HG03469 (cell line): Measurements from ENCODE around the gene DDB1.

Experiments used
- ATAC-seq: cut with Tn5 transposase; IDR thresholded peaks from one replicate; pipeline ENCODE4 v1.9.1; 2021; ENCODE audit warnings: mild to moderate bottlenecking, moderate library complexity, moderate number of reproducible peaks; ENCODE audit not compliant: unreplicated experiment

Gene DDB1

DNA sequence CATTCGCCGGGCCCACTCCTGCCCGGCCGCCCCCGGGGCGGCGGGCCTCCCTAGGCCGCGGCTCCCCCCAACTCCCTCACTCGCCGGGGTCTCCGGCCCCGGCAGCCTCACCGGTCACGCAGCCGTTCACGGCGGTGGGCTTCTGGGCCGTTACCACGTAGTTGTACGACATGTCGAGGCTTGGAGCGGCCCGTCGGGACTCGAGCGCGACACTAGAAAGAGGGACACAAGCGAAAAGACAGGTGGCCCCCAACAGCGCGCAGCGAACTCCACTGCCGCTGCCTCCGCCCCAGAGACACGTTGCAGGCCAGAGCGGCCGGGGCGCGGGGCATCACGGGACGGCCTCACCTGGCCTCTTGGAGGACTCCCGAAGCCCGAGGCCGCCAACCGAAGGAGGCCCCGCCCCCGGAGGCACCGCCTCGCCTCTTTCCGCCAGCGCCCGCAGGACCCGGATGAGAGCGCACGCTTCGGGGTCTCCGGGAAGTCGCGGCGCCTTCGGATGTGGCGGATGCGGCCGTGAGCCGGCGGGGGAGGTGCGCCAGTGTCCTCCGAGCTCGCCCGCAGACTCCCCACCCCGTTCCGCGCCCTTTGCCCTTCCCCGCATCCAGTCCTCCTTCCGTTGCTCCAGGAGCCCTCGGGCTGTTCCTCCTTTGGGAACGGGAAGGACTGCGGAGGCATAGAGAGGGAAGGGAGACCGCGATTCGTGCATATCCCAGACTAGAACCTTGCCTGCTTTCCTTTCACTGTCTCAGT lies at the start of gene DDB1, which contains the start of gene TKFC:
Gene DDB1, minus strand, starts transcription at position 309 of the 753 bp plus-strand sequence. Its CDS starts 137 bp downstream, at position 172.
Gene TKFC, plus strand, starts transcription at position 432 of the 753 bp plus-strand sequence. CDS start 1,501 bp downstream, outside the sequence.
- peak; percentile 77 for ATAC-seq

DNA sequence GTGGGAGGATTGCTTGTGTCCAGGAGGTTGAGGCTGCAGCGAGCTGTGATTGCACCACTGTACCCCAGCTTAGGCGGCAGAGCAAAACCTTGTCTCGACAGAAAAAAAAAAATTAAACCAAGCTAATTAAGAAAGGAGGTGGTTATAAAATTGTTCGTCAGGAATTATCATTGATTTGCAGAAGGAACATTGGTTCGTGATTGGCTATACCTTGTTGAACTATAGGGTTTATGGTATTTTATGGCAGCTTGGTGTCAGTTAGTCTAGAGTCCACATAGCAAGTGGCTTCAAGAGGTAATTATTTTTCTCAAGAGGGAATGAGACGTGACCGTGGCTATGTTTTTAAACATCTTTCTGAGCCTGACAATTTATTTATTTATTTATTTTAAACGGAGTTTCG lies 48.0 kb upstream of the DDB1 start:
- no peak for ATAC-seq

DNA sequence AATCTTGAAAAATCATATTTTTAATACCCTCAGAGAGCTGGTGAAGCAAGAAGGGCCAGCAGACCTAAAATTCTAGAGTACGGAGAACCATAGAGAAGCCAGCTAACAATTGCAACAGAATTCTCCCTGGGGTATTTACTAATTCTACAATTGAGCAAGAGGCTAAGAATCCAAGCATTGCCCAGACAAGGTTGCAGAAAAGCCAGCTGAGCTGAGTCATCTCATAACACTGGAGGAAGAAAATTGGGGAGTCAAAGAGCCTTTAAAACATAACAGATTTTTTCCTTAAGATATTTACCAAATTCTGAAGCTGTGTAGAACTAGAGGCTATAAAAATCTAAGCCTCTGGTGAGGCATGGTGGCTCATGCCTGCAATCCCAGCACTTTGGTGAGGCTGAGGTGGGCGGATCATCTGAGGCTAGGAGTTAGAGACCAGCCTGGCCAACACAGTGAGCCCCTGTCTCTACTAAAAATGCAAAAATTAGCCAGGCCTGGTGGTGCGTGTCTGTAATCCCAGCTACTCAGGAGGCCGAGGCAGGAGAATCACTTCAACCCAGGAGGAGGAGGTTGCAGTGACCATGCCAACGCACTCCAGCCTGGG lies 45.9 kb upstream of the DDB1 start:
- ATAC-seq = no peak

DNA sequence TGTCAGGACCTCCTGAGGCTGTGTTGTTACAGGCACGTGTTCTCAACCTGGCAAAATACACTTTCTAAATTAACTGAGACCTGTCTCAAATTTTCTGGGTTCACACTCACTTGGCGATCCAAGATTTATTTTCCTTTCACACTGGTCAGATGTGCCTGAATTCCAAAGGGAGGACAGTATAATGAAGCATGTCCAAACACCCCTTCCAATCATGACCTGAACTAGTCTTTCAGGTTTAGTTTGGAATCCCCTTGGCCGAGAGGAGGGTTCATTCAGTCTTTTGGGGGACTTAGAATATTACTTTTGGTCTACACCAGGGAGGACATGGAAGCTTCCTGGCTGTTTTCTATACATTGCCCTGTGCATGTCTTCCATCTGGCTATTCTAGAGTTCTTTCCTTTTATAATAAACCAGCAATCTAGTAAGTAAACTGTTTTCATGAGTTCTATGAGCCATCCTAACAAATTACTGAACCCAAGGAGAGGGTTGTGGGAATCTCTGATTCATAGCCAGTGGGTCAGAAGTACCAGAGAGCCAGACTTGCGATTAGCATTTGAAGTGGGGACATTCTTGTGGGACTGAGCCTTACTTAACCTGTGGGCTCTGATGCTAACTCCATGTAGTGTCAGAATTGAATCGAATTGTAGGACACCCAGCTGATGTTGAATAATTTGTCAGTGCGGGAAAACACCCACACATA lies 44.7 kb upstream of the DDB1 start:
- ATAC-seq = no peak

DNA sequence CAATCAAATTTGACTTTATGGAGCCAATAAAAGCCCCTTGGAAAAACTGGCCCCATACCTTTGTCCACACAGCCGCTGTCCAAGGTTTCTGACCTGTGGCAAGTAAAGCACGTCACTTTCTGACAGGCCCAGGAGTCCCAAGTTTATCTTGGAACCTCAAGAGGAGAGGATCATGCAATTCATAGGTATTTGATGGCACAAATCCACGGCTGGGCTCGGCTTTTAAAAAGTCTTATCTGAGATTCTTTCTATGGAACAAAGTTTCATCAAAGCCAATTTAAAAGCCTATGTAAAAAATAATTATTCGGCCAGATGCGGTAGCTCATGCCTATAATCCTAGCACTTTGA lies 42.8 kb upstream of the DDB1 start:
- no peak for ATAC-seq

DNA sequence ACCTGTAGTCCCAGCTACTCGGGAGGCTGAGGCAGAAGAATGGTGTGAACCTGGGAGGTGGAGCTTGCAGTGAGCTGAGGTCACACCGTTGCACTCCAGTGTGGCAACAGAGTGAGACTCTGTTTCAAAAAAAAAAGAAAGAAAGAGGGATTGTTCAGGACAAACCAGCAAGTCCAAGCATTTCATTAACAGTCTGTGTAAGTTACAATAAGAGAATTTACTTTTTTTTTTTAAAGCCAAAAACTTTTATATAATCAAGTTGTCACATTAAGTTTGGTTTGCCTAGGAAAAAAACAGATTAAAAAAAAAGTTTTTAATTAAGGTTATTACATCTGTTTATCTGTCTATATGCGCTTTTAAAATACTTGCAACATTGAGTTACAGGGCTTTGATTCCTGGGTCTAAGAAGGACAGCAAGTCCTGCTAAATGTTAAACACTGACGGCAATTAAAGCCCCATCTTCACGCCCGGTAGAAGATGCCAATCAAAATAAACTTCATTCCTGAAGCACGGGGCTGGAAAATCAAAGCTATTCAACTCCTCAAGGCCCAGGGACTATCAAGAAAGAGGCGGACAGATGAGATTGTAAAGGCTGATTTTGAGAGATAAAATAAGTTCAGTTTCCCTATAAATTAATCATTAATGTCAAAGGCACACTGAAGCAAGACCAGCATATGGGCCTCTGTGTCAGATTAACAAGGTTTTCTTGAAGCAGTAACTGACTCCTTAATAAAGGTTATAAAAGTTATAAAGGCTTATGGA lies 39.9 kb upstream of the DDB1 start:
- ATAC-seq = no peak

DNA sequence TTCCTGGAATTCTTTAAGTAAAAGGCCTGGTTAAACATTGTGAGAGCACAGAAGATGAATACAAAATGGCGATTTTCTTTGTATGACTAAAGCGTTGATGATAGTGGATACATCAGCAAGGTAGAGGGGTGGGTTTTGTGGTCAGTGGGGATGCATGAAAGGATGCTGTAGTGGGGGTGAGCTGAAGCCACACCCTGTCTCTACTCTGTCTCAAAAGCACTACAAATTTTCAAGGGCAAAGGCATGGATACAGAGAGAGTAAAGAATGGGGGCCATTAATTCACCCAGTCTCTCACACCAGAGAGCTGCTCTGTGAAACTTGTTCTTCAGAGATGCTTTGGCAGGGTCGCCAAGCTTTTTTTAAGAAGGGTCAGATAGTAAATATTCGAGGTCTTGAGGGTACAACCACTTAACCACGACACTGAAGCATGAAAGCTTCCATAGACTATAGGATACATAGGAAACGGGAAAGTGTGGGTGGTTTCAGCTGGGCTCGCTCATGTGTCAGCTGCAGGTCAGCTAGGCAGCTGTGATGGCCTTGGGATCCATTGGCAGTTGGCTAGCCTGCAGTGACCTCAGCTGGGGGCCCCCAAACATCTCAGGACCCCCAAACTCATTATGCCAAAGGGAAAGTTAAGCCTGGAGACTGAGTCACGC lies 37.6 kb upstream of the DDB1 start:
- ATAC-seq = no peak

DNA sequence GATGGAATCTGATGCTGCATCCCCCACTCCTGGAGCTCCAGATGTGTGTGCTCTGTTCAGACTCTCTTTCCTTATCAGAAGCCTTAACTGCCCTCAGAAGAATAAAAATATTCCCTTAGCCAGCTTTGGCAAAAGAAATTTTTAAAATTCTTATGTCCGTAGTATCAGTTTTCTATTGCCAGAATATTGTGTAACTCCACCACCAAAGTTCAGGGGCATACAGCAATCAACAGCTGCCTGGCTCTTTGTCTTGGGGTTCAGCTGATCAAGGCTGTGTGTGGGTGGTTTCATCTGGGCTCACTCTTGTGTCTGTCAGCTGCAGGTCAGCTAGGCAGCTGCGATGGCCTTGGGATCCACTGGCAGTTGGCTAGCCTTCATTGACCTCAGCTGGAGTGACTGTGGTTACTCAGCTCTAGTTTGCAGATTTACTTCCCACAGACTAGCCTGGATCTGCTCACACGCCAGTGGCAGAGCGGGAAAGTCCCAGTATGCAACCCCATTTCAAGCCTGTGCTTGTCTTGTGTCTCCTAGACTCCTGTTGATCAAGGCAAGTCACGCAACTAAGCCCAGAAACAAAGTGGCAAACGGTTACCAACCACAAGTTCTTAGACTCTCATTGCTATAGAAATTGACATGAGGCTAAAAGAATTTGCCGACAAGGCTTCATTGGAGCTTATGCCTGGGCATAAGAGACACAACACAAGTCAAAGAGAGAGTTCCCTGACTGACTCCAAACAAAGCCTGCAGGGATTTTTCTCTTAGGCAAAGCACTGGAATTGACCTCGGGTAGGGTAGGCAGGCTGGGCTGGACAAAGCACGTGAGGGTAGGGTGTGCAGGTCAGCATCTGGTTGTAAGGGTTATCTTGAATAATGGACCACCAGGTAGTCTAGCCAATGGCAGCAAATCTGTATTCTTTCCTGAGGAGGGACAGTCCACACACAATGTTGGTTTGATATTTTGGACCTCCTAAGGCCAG lies 36.8 kb upstream of the DDB1 start:
- ATAC-seq = no peak

DNA sequence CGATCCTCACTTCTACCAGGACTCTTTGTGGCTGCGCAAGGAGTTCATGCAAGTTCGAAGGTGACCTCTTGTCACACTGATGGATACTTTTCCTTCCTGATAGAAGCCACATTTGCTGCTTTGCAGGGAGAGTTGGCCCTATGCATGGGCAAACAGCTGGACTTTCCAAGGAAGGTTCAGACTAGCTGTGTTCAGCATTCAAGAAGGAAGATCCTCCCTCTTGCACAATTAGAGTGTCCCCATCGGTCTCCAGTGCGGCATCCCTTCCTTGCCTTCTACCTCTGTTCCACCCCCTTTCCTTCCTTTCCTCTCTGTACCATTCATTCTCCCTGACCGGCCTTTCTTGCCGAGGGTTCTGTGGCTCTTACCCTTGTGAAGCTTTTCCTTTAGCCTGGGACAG lies 35.7 kb upstream of the DDB1 start:
- no peak for ATAC-seq

DNA sequence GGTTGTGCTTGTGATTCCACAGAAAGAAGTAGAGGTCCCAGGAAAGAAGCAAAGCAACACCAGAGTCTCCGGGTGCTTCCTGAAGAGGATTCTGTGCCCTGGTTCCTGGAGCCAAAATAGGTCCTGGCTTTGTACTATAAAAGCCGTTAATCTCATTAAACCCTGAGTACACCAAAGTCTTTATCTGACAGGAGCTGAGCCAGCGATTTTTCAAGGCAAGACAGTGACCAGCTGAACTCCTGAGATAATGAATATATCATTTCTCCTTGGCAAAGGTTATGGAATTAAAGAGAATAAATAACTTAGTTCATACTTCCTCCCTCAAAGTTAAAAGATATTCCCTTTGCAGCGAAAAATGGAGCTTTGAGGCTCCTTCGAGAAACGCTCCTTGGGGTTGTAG lies 34.5 kb upstream of the DDB1 start:
- no peak for ATAC-seq

DNA sequence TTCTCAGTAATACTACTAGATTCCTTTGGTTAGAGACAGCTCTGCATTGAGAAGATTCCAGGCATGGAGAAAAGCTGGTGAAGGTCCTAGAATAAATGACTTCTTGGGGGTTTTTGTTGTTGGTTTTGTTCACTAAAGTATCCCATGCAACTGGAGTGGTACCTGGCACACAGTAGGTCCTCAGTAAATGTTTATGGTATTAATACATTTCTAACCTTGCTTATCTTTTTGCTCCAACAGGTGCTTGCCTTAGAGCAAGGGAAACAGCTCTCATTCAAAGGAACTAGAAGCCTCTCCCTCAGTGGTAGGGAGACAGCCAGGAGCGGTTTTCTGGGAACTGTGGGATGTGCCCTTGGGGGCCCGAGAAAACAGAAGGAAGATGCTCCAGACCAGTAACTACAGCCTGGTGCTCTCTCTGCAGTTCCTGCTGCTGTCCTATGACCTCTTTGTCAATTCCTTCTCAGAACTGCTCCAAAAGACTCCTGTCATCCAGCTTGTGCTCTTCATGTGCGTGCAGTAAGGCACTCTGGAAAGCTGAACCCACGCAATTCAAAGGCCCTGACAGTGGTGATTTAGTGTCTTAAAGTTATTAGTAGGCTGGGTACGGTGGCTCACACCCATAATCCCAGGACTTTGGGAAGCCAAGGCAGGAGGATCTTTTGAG lies 31.2 kb upstream of the DDB1 start:
- ATAC-seq = no peak

DNA sequence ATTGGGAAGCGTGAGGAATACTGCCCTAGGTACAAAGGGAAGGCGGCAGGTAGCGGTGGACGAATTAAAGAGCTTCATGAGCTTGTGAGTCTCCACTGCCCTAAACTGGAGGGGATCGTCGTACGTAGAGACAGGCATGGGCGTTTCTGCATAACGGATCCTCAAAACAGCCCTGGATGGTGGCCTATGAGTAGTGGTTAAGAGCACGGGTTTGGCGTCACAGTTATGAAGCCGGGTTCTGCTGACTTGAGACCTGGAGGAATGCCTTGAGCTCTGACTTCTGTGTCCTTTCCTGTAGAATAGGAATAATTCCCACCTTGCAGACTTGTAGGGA lies 29.6 kb upstream of the DDB1 start:
- ATAC-seq = no peak

DNA sequence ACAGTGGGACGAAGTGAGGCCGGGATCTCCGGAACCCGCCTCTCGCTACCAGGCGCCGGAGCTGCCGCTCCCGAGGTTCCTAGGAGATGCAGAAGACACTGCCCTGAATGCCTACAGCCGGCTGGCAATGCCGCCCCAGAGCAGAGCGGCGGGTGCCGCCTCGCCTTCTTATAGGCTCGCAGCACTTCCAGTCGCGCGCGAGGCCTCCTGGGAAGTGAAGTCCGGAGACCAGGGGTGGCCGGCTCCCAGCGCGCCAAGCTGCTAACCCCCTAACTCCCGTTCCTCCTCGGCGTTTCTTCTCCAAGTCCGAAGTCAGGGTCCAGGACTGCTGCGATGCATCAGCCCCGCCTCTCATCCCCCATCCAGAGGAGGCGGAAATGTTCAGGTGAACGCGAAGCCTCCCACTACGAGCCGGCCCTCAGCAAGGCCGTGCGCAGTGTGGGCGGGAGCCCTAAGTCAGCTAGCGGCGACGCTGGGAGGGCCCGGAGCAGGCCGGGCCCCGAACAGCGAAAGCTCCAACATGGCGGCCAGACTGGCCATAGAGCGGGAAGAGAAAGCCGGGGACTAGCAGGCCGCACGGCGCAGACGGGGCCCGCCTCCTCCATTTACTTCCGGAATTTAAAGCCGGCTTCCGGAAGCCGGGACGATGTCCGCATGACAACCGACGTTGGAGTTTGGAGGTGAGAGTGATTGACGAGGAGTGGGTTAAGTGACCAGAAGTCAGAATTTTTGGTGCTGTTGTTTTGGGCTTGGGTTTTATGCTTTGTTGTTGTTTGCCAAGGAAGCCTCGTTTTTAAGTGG lies 29.0 kb upstream of the DDB1 start, which contains the start of the genes CYB561A3 and TMEM138:
Gene CYB561A3, minus strand, starts transcription at position 142 of the 801 bp plus-strand sequence. CDS start 5,169 bp downstream, outside the sequence.
Gene TMEM138, plus strand, starts transcription at position 634 of the 801 bp plus-strand sequence. CDS start 2,017 bp downstream, outside the sequence.
- ATAC-seq = peak; percentile 57

DNA sequence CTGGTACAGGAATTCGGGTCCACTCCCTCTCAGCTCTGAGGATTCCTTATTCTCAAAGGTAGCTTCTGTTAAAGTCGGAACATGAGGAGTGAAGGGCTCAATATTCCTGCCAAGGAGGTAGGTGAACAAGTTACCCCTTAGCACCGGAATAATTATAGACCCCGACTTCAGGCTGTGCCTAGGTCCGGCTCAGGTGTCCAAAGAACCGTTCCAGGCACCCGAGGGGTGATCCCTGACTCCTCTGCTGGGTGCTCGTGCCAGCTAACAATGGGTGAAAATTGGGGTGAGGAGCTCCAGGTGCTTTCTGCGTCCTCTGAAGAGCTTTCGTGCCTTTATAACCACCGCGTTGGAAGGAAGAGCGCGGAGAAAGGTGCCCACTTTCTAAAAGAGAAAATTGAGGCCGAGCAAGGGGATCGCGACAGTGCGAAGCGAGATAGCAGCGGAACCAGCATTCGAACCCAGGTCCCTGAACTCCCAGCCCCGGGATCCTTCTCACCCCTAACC lies 28.4 kb upstream of the DDB1 start:
- ATAC-seq = no peak

DNA sequence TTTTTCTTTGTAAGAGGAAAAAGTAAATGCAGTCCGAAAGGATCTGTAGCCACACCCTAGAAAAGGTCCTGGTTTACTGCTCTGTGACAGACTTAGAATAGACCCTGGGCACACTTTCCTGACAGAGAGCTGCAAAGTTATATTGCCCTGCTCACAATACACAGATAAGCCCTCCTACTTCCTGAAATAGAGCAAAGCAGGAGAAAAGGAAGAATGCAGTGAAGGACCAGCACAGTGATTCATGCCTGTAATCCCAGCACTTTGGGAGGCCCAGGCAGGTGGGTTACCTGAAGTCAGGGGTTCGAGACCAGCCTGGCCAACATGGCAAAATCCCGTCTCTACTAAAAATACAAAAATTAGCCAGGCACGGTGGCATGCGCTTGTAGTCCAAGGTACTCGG lies 26.6 kb upstream of the DDB1 start:
- ATAC-seq = no peak

DNA sequence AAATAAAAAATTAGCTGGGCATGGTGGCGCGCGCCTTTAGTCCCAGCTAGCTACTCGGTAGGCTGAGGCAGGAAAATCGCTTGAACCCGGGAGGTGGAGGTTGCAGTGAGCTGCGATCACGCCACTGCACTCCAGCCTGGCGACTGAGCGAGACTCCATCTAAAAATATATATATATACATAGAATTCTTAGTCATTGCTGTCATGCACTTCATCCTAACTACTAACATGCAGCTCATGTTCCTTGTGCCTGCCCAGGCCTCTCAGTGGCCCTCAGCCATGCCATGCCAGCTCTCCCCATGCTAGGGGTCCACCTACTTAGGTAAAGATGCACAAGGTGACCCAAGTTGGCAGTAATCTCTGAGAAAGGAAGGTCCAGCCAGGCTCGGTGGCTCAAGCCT lies 25.7 kb upstream of the DDB1 start:
- no peak for ATAC-seq

DNA sequence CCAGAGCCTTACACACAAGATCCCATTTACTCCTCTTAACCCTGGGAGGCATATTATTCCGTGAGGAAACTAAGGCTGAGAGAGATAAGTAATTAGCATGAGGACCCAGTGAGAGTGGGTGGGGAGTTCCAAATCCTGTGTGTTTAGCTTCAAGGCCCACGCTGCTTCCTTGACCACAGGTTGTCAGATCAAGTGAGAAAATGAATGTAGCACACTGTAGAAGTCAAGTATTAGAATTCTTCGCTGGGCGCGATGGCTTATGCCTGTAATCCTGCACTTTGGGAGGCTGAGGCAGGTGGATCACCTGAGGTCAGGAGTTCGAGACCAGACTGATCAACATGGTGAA lies 25.0 kb upstream of the DDB1 start:
- no peak for ATAC-seq
